Pancreas (tissue), 10 donors: Measurements from ENCODE around the gene PCSK1N. TPM values are rescaled to one million over a fixed set of nuclear protein-coding genes. Genes with fewer than 3 reads are reported as not detected.
A peak's percentile ranks its signal among the peaks of the same experiment; 100 is the strongest.

ENCODE experiments used
- ATAC-seq, 4 donors: fragments of 200-7000 bp; cut with Tn5 transposase; one replicate each; pipeline versions ENCODE4 v1.8.0 to v1.9.1; 2020; ENCODE audit warnings: mild to moderate bottlenecking in 4 of 4, moderate library complexity in 4 of 4
- DNase-seq, 6 donors: peaks; one replicate each; pipeline ENCODE4 v3.0.0-alpha.2; 2020
- FAIRE-seq: peaks from 2 replicates; lab custom pipeline; 2012; peaks lifted over from hg19 to GRCh38; lab: Jason Lieb, UNC
- H3K27ac ChIP-seq, 4 donors: fragments of 200-600 bp; sonication (generic); 1 replicate in 3 of 4; 2 replicates in 1 of 4; pipeline versions ENCODE4 v1.5.0 to v1.8.0; 2020
- H3K27me3 ChIP-seq, 4 donors: fragments of 200-600 bp; one replicate each; pipeline ENCODE4 v1.8.0; 2021
- H3K36me3 ChIP-seq, 3 donors: fragments of 200-600 bp; sonication (generic) in 1 of 3; one replicate each; pipeline versions ENCODE4 v1.5.0 to v1.8.0; 2020 to 2021
- H3K4me1 ChIP-seq, 3 donors: fragments of 200-600 bp; one replicate each; pipeline ENCODE4 v1.8.0; 2021
- H3K4me3 ChIP-seq, 4 donors: fragments of 200-600 bp; sonication (generic) in 2 of 4; one replicate each; pipeline versions ENCODE4 v1.5.0 to v1.8.0; 2020 to 2021
- H3K9me3 ChIP-seq, 4 donors: fragments of 200-600 bp; one replicate each; pipeline ENCODE4 v1.8.0; 2021
- WGBS, 2 donors: extraction: QIAGEN DNeasy Blood & Tissue Kit; methylation state at CpG; one replicate each; pipeline ENCODE4 v1.1.7; 2013; 5-methylcytosine and 5-hydroxymethylcytosine counted together
- intact Hi-C, 3 donors: fragments of 100-400 bp; cut with DNase I; formaldehyde crosslinking; loops; one replicate each; pipeline versions ENCODE4 v1.11.1 to v1.14.2; 2022
- polyA plus RNA-seq, 2 donors: library from polyadenylated mRNA; stranded (reverse); fragments of 200-250 nt; gene quantifications; one replicate each; pipeline ENCODE4 v1.2.3, GENCODE V29; 2013
- total RNA-seq, 6 donors: library from RNA; stranded (reverse); fragmentation: NEBNext Ultra II Directional in 4 of 6; extraction: Animal tissue kit (Norgen Biotek cat#: 25700) in 4 of 6; gene quantifications; one replicate each; pipeline versions ENCODE4 v1.2.1 to v1.2.4, GENCODE V29; 2021 to 2023
- TF ChIP-seq, protein P1 (sequence below), 4 donors: fragments of 200-600 bp; sonication (generic) in 3 of 4; IDR thresholded peaks; one replicate each; pipeline versions ENCODE4 v1.5.0 to v1.8.0; 2021; ENCODE audit warnings: antibody characterized with exemption in 4 of 4
- donor health status: healthy with polysubstance abuse.
- donor health status: DM: no; HTN: no; CAD: no; lungs with moderate emphysema.
- donor health status: DM: no; HTN: no; CAD: no.
- donor health status: control.
- donor health status: control.
- donor health status: Bipolar disorder and iron deficiency.
- donor health status: DM: yes; HTN: yes; CAD: no.
- donor health status: DM: no; HTN: no; CAD: no.
- donor health status: DM: no; HTN: no; CAD: no.
- donor health status: DM: yes; HTN: yes; CAD: no.

PCSK1N gene
- total and polyA plus RNA-seq, 8 donors: 10.3 to 368 (median 34.7) TPM

DNA sequence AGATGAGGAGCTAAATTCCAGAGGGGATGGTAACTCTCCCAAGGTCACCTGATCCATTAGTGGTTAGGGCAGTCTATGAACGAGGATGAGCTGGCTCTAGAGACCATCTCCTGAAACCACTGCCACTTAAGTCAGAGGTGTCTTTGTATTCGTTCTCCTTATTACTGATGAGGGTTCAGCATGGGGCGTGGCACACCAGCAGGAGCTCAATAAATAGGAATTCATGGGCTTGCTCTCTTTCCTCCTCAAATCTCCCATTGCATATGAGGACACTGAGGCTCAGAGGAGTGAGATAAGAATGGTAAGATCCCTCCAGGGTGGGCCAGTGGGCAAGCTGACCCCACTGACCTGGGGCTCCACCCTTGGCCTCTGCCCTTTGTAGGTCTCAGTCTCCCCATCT, 50.7 kb downstream of the PCSK1N start:
- WGBS, 2 donors: 39 to 51% methylated on average over 3 of the region's 3 CpGs
- H3K36me3 ChIP-seq: no peaks in the 10 kb centered on the region
- no peak for FAIRE-seq
- ATAC-seq: no peak
- no peak for DNase-seq
- TF ChIP-seq, protein P1, sequence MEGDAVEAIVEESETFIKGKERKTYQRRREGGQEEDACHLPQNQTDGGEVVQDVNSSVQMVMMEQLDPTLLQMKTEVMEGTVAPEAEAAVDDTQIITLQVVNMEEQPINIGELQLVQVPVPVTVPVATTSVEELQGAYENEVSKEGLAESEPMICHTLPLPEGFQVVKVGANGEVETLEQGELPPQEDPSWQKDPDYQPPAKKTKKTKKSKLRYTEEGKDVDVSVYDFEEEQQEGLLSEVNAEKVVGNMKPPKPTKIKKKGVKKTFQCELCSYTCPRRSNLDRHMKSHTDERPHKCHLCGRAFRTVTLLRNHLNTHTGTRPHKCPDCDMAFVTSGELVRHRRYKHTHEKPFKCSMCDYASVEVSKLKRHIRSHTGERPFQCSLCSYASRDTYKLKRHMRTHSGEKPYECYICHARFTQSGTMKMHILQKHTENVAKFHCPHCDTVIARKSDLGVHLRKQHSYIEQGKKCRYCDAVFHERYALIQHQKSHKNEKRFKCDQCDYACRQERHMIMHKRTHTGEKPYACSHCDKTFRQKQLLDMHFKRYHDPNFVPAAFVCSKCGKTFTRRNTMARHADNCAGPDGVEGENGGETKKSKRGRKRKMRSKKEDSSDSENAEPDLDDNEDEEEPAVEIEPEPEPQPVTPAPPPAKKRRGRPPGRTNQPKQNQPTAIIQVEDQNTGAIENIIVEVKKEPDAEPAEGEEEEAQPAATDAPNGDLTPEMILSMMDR (IDR thresholded peaks at IDR 0.05): no peak
- intact Hi-C loops: no loop called here
- H3K4me1 ChIP-seq: no peaks in the 10 kb centered on the region
- no peak overlapping the region for H3K27ac ChIP-seq
- H3K4me3 ChIP-seq: no peak overlapping the region
- peaks cover 0 to 10% (median 0%) of the 10 kb centered on the region in 4 donors for H3K27me3 ChIP-seq
- no peaks in the 10 kb centered on the region for H3K9me3 ChIP-seq

DNA sequence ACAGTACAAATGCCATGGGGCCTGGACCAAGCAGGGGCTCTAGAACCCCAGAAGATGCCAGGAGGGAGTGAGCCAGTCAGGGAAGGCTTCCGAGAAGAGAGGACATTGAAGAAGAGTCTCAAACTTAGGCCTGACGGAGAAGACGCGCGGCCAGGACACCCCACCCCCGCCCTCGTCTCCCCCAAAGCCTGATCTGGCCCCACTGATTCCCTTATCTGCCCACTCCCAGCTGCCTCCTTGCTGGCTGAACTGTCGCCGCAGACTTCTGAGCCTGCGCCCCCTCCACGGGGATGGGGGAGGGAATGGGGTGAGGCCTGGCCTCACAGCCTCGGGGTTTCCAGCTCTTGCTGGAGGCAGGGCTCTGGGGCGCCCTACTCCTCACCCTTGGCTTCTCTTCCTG, 52.6 kb downstream of the PCSK1N start:
- 73 to 75% methylated on average over 12 to 13 of the region's 13 CpGs for WGBS, 2 donors
- TF ChIP-seq, protein P1 (IDR thresholded peaks at IDR 0.05): no peak
- FAIRE-seq (no peak), DNase-seq (peak in 1 of 6 donors; percentile 20), ATAC-seq (no peak)
- H3K27me3 ChIP-seq: peaks cover 0 to 9% (median 0%) of the 10 kb centered on the region in 4 donors
- H3K4me1 ChIP-seq: no peaks in the 10 kb centered on the region
- H3K36me3 ChIP-seq: no peaks in the 10 kb centered on the region
- H3K27ac ChIP-seq: no peak overlapping the region
- H3K9me3 ChIP-seq: no peaks in the 10 kb centered on the region
- H3K4me3 ChIP-seq: no peak overlapping the region
- intact Hi-C loops: no loop called here

DNA sequence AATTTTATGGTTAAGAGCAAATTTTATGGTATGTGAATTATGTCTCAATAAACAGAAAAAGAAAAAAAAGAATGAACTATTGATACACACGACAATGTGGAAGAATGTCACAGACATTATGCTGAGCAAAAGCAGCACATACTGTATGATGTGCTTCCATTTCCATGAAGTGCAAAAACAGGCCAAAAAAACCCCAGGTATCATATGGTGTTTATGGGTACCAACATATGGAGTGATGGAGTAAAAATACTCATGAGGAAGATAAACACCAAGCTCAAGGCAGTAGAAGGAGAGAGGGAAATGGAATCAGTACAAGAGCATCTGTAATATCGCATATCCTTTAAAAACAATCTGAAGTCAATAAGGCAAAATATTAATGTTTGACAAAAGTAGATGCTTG, 53.2 kb downstream of the PCSK1N start:
- WGBS, 2 donors: 56 to 61% methylated on average over 2 of the region's 2 CpGs
- ATAC-seq (no peak), FAIRE-seq (no peak), DNase-seq (no peak)
- Histone ChIP-seq H3K4me3 (no peak overlapping the region), H3K9me3 (no peaks in the 10 kb centered on the region), H3K27me3 (peaks cover 0 to 11% (median 0%) of the 10 kb centered on the region in 4 donors), H3K36me3 (no peaks in the 10 kb centered on the region), H3K4me1 (no peaks in the 10 kb centered on the region), H3K27ac (no peak overlapping the region)
- TF ChIP-seq, protein P1 (IDR thresholded peaks at IDR 0.05): no peak
- intact Hi-C loops: no loop called here

DNA sequence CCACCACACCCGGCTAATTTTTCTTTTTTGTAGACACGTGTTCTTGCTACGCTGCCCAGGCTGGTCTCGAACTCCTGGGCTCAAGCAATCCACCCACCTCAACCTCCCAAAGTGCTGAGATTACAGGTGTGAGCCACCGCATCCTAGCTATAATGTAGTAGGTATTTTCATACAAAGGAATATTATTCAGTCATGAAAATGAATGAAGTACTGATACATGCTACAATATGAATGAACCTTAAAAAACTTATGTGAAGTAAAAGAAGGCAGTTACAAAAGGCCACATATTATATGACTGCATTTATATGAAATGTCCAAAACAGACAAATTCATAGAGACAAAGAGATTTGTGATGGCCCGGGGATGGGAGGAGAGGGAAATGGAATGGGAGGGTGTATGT, 53.7 kb downstream of the PCSK1N start:
- Histone ChIP-seq H3K9me3 (no peaks in the 10 kb centered on the region), H3K27me3 (peaks cover 0 to 12% (median 0%) of the 10 kb centered on the region in 4 donors), H3K36me3 (no peaks in the 10 kb centered on the region), H3K27ac (no peak overlapping the region), H3K4me3 (no peak overlapping the region), H3K4me1 (no peaks in the 10 kb centered on the region)
- DNase-seq (no peak), FAIRE-seq (no peak), ATAC-seq (no peak)
- TF ChIP-seq, protein P1 (IDR thresholded peaks at IDR 0.05): no peak
- intact Hi-C loops: no loop called here
- WGBS, 2 donors: 84 to 88% methylated on average over 6 of the region's 6 CpGs

Other genes with a start within 250 kb of the PCSK1N start
- 100 to 1,000 TPM; 107 to 213 (median 150) TPM for gene WDR13, start 238.1 kb downstream of the PCSK1N start, total RNA-seq
- 100 to 1,000 TPM; 422 to 552 TPM for gene WDR13, start 238.1 kb downstream of the PCSK1N start, polyA plus RNA-seq
- 1 to 10 TPM in 3 of 6 donors, under 1 TPM in 3; 0.39 to 7.5 (median 1.9) TPM for gene WAS, start 151.8 kb downstream of the PCSK1N start, total RNA-seq
- 1 to 10 TPM in 1 of 2 donors, under 1 TPM in 1; 0.92 to 1.1 TPM for gene WAS, start 151.8 kb downstream of the PCSK1N start, polyA plus RNA-seq
- gene SUV39H1, start 138.9 kb downstream of the PCSK1N start, total RNA-seq: 1 to 10 TPM in 5 of 6 donors, under 1 TPM in 1; 0.88 to 2.6 (median 1.7) TPM
- gene SUV39H1, start 138.9 kb downstream of the PCSK1N start, polyA plus RNA-seq: 1 to 10 TPM; 1.9 to 2.8 TPM
- under 1 TPM in 2 of 6 donors, not detected in 4; 0.37 to 0.72 TPM for gene GLOD5, start 73.9 kb downstream of the PCSK1N start, total RNA-seq
- under 1 TPM; 0.57 to 0.99 TPM for gene GLOD5, start 73.9 kb downstream of the PCSK1N start, polyA plus RNA-seq
- gene GATA1, start 49.0 kb downstream of the PCSK1N start, total RNA-seq: under 1 TPM in 1 of 6 donors, not detected in 5; 0.19 TPM
- gene GATA1, start 49.0 kb downstream of the PCSK1N start, polyA plus RNA-seq: under 1 TPM in 1 of 2 donors, not detected in 1; 0.12 TPM
- 10 to 100 TPM; 24.9 to 58.4 (median 30.9) TPM for gene HDAC6, start 33.5 kb downstream of the PCSK1N start, total RNA-seq
- gene HDAC6, start 33.5 kb downstream of the PCSK1N start, polyA plus RNA-seq: 100 to 1,000 TPM in 1 of 2 donors, 10 to 100 TPM in 1; 81.2 to 132 TPM
- gene ERAS, start 9.1 kb downstream of the PCSK1N start, total RNA-seq: not detected
- gene ERAS, start 9.1 kb downstream of the PCSK1N start, polyA plus RNA-seq: under 1 TPM; 0.11 to 0.49 TPM
- 10 to 100 TPM; 15.7 to 26.0 (median 19.5) TPM for gene TIMM17B, start 62.2 kb upstream of the PCSK1N start, total RNA-seq
- 10 to 100 TPM; 29.8 to 48.9 TPM for gene TIMM17B, start 62.2 kb upstream of the PCSK1N start, polyA plus RNA-seq
- gene PQBP1, start 62.3 kb upstream of the PCSK1N start, total RNA-seq: 10 to 100 TPM; 36.4 to 66.5 (median 49.3) TPM
- gene PQBP1, start 62.3 kb upstream of the PCSK1N start, polyA plus RNA-seq: 100 to 1,000 TPM; 108 to 112 TPM
- 10 to 100 TPM in 5 of 6 donors, 1 to 10 TPM in 1; 9.9 to 20.6 (median 14.6) TPM for gene SLC35A2, start 76.0 kb upstream of the PCSK1N start, total RNA-seq
- 10 to 100 TPM in 1 of 2 donors, 1 to 10 TPM in 1; 7.1 to 16.0 TPM for gene SLC35A2, start 76.0 kb upstream of the PCSK1N start, polyA plus RNA-seq
- gene PIM2, start 83.4 kb upstream of the PCSK1N start, total RNA-seq: 1 to 10 TPM; 1.3 to 8.6 (median 2.4) TPM
- gene PIM2, start 83.4 kb upstream of the PCSK1N start, polyA plus RNA-seq: 1 to 10 TPM; 2.8 to 8.2 TPM
- 10 to 100 TPM; 14.2 to 28.7 (median 17.9) TPM for gene OTUD5, start 122.0 kb upstream of the PCSK1N start, total RNA-seq
- gene OTUD5, start 122.0 kb upstream of the PCSK1N start, polyA plus RNA-seq: 10 to 100 TPM; 32.5 to 34.3 TPM
- gene KCND1, start 136.2 kb upstream of the PCSK1N start, total RNA-seq: 1 to 10 TPM in 2 of 6 donors, under 1 TPM in 4; 0.12 to 1.7 (median 0.68) TPM
- 1 to 10 TPM in 1 of 2 donors, under 1 TPM in 1; 0.84 to 1.3 TPM for gene KCND1, start 136.2 kb upstream of the PCSK1N start, polyA plus RNA-seq
- gene GRIPAP1, start 166.7 kb upstream of the PCSK1N start, total RNA-seq: 10 to 100 TPM; 12.5 to 26.0 (median 17.2) TPM
- 10 to 100 TPM; 32.2 to 32.7 TPM for gene GRIPAP1, start 166.7 kb upstream of the PCSK1N start, polyA plus RNA-seq
- gene TFE3, start 207.7 kb upstream of the PCSK1N start, total RNA-seq: 10 to 100 TPM in 3 of 6 donors, 1 to 10 TPM in 3; 8.5 to 18.8 (median 11.0) TPM
- gene TFE3, start 207.7 kb upstream of the PCSK1N start, polyA plus RNA-seq: 10 to 100 TPM; 20.1 to 20.6 TPM
- gene CCDC120, start 223.4 kb upstream of the PCSK1N start, total RNA-seq: 10 to 100 TPM in 1 of 6 donors, 1 to 10 TPM in 5; 4.5 to 10.6 (median 6.8) TPM
- 1 to 10 TPM; 7.3 to 8.2 TPM for gene CCDC120, start 223.4 kb upstream of the PCSK1N start, polyA plus RNA-seq
- 1 to 10 TPM; 1.3 to 8.8 (median 3.9) TPM for gene PRAF2, start 238.4 kb upstream of the PCSK1N start, total RNA-seq
- gene PRAF2, start 238.4 kb upstream of the PCSK1N start, polyA plus RNA-seq: 10 to 100 TPM; 11.3 to 15.8 TPM
- gene WDR45, start 244.3 kb upstream of the PCSK1N start, total RNA-seq: 10 to 100 TPM; 34.9 to 48.5 (median 45.6) TPM
- gene WDR45, start 244.3 kb upstream of the PCSK1N start, polyA plus RNA-seq: 100 to 1,000 TPM in 1 of 2 donors, 10 to 100 TPM in 1; 98.1 to 121 TPM